ENCODE data around the gene PLXNA1. TPM values are rescaled to one million over a fixed set of nuclear protein-coding genes. Genes with fewer than 3 reads are reported as not detected.

PLXNA1 gene
- total RNA-seq, 1 experiment from 2014 or later = 30.3 TPM

- Histone ChIP-seq H3K27me3 (ENCODE audit: insufficient read depth, low read length) (no peaks in the 10 kb centered on the region), H3K9me3 (ENCODE audit: control insufficient read depth in 1 of 2, insufficient read depth in 1 of 2, low read depth in 1 of 2, low read length in 2 of 2) (no peaks in the 10 kb centered on the region), H3K79me2 (ENCODE audit: insufficient read depth, low read length) (peaks cover 47% of the 10 kb centered on the region; the same call in 1 of the 2 replicates), H4K20me1 (ENCODE audit: insufficient read depth) (no peaks in the 10 kb centered on the region), H3K4me2 (ENCODE audit: low read length) (no peak overlapping the region), H2AFZ (ENCODE audit: low read depth, low read length, poor library complexity, severe bottlenecking) (no peak overlapping the region), H3K9me2 (ENCODE audit: insufficient read depth) (no peaks in the 10 kb centered on the region), H3K4me3 (replicated peaks in 1 of 2; ENCODE audit: low read depth in 1 of 2, low read length in 2 of 2) (no peak overlapping the region), H3K36me3 (ENCODE audit: control insufficient read depth in 1 of 2, insufficient read depth in 2 of 2, low read length in 2 of 2) (peaks cover 0 to 10% of the 10 kb centered on the region in 2 experiments; a peak in 2 of 4 replicates), H3K27ac (ENCODE audit: low read depth, low read length) (no peak overlapping the region), H3K9ac (ENCODE audit: low read length) (no peak overlapping the region), H3K4me1 (ENCODE audit: control insufficient read depth in 1 of 2, insufficient read depth in 2 of 2, low read length in 2 of 2) (no peaks in the 10 kb centered on the region; a peak in 1 of 4 replicates)
- intact Hi-C loops (cut with micrococcal nuclease) = no loop called here
- DNase-seq (ENCODE audit: low read depth, low spot score) (no peak), ATAC-seq (no peak)
- BruUV-seq (replicated peaks) = no TSS peak
- ChIA-PET POLR2A (no interaction called here), RAD21 (ENCODE audit: low non-redundant PET in 1 of 2, low total read pairs in 2 of 2, uncharacterized antibody in 2 of 2, unreplicated experiment in 2 of 2) (no interaction called here), CTCF (no interaction called here)
- TF ChIP-seq REST (IDR thresholded peaks at IDR 0.05; ENCODE audit: low read depth) (no peak), JUND (IDR thresholded peaks at IDR 0.05) (no peak), FOSL1 (IDR thresholded peaks at IDR 0.05; ENCODE audit: low read depth) (no peak), SIN3A (IDR thresholded peaks at IDR 0.05; ENCODE audit: low read depth) (no peak), TCF7L2 (IDR thresholded peaks at IDR 0.05; ENCODE audit: borderline replicate concordance, extremely low read depth, insufficient read depth, insufficient read length) (no peak)
Measured at GRCh38 chr3:126991366-126992200, 8.7 kb downstream of the PLXNA1 start.
